ENCODE data around the gene FANCI. TPM values are rescaled to one million over a fixed set of nuclear protein-coding genes. Genes with fewer than 3 reads are reported as not detected.
"Not testable (repeated sequence)": the region's sequence is repeated elsewhere in the genome, so short reads cannot be mapped to it uniquely, and the experiment has no call there.

FANCI gene
- total RNA-seq, 6 experiments from 2014 or later = 0.98 to 7.2 (median 2.8) TPM

- no peaks in the 10 kb centered on the region for H3K36me3 ChIP-seq
- peaks cover 0 to 6% (median 0%) of the 10 kb centered on the region in 4 donors for H3K4me1 ChIP-seq
- 75% methylated on average over 2 of the region's 2 CpGs for WGBS (ENCODE audit: insufficient coverage, low coverage, low lambda C conversion rate, missing lambda C conversion rate)
- no peaks in the 10 kb centered on the region for H3K27me3 ChIP-seq
- DNase-seq (no peak), ATAC-seq (no peak)
- TF ChIP-seq POLR2A (IDR thresholded peaks at IDR 0.05) = no peak
- TF ChIP-seq, protein P1, sequence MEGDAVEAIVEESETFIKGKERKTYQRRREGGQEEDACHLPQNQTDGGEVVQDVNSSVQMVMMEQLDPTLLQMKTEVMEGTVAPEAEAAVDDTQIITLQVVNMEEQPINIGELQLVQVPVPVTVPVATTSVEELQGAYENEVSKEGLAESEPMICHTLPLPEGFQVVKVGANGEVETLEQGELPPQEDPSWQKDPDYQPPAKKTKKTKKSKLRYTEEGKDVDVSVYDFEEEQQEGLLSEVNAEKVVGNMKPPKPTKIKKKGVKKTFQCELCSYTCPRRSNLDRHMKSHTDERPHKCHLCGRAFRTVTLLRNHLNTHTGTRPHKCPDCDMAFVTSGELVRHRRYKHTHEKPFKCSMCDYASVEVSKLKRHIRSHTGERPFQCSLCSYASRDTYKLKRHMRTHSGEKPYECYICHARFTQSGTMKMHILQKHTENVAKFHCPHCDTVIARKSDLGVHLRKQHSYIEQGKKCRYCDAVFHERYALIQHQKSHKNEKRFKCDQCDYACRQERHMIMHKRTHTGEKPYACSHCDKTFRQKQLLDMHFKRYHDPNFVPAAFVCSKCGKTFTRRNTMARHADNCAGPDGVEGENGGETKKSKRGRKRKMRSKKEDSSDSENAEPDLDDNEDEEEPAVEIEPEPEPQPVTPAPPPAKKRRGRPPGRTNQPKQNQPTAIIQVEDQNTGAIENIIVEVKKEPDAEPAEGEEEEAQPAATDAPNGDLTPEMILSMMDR (IDR thresholded peaks at IDR 0.05) = no peak
- no peak overlapping the region for H3K27ac ChIP-seq
- intact Hi-C loops (cut with DNase I) = no loop called here
- H3K4me3 ChIP-seq = no peak overlapping the region
- no peaks in the 10 kb centered on the region for H3K9me3 ChIP-seq
These were observed 3.7 kb downstream of the FANCI start for GRCh38 chr15:89247446-89247845.

- TF ChIP-seq, protein P1 (IDR thresholded peaks at IDR 0.05) = no peak
- no peak for TF ChIP-seq POLR2A (IDR thresholded peaks at IDR 0.05)
- no peaks in the 10 kb centered on the region for H3K9me3 ChIP-seq
- H3K36me3 ChIP-seq = no peaks in the 10 kb centered on the region
- DNase-seq = no peak
- intact Hi-C loops (cut with DNase I) = no loop called here
- peaks cover 0 to 6% (median 0%) of the 10 kb centered on the region in 4 donors for H3K4me1 ChIP-seq
- ATAC-seq = no peak
- 95% methylated on average over 2 of the region's 2 CpGs for whole genome bisulfite sequencing (ENCODE audit: insufficient coverage, low coverage, low lambda C conversion rate, missing lambda C conversion rate)
- H3K27me3 ChIP-seq = no peaks in the 10 kb centered on the region
- H3K27ac ChIP-seq = no peak overlapping the region
- no peak overlapping the region for H3K4me3 ChIP-seq
These were observed 4.8 kb downstream of the FANCI start for GRCh38 chr15:89248584-89248983.

GRCh38 chr15:89250142-89250541 lies 6.4 kb downstream of the FANCI start:
- H3K27me3 ChIP-seq; H3K4me3 ChIP-seq; H3K9me3 ChIP-seq; intact Hi-C loops (cut with DNase I); H3K4me1 ChIP-seq; ATAC-seq; DNase-seq; H3K36me3 ChIP-seq; H3K27ac ChIP-seq: not testable (repeated sequence)
- WGBS (ENCODE audit: insufficient coverage, low coverage, low lambda C conversion rate, missing lambda C conversion rate) = 94% methylated on average over 5 of the region's 5 CpGs

- WGBS (ENCODE audit: insufficient coverage, low coverage, low lambda C conversion rate, missing lambda C conversion rate) = 83% methylated on average over 3 of the region's 4 CpGs
- H3K4me3 ChIP-seq; H3K4me1 ChIP-seq; ATAC-seq; DNase-seq; H3K27ac ChIP-seq; H3K9me3 ChIP-seq; intact Hi-C loops (cut with DNase I); H3K27me3 ChIP-seq; H3K36me3 ChIP-seq: not testable (repeated sequence)
These were observed 33.5 kb downstream of the FANCI start for GRCh38 chr15:89277281-89277680.

DNA sequence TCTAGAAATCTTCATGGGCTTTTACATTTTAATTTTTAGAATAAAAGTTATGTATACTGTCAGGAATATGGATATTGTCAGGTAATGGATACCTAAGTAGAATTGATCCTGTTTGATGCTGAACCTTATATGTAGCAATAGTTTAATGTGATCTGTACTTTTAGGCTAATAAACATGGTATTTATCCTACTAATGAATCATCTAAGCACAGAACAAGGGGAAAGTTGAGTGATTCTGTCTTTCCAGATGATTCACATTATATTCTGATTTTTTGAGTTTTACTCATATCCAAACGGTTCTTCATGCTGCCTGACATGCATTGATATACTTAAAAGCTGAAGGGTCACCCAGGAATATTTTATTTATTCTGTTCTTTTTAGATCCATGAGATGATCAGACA lies 34.5 kb downstream of the FANCI start:
- ATAC-seq = no peak
- Histone ChIP-seq H3K4me1 (no peaks in the 10 kb centered on the region), H3K4me3 (no peak overlapping the region), H3K36me3 (no peaks in the 10 kb centered on the region), H3K27me3 (no peaks in the 10 kb centered on the region), H3K9me3 (no peaks in the 10 kb centered on the region), H3K27ac (no peak overlapping the region)
- TF ChIP-seq POLR2A (IDR thresholded peaks at IDR 0.05) = no peak
- TF ChIP-seq, protein P1 (IDR thresholded peaks at IDR 0.05) = no peak
- WGBS (ENCODE audit: insufficient coverage, low coverage, low lambda C conversion rate, missing lambda C conversion rate) = 81% methylated on average over 1 of the region's 1 CpG
- intact Hi-C loops (cut with DNase I) = no loop called here
- DNase-seq = no peak

- intact Hi-C loops (cut with DNase I) = no loop called here
- ATAC-seq (no peak), DNase-seq (no peak)
- Histone ChIP-seq H3K9me3 (no peaks in the 10 kb centered on the region), H3K4me1 (no peaks in the 10 kb centered on the region), H3K4me3 (no peak overlapping the region), H3K36me3 (no peaks in the 10 kb centered on the region), H3K27ac (no peak overlapping the region), H3K27me3 (no peaks in the 10 kb centered on the region)
- 90% methylated on average over 4 of the region's 4 CpGs for WGBS (ENCODE audit: insufficient coverage, low coverage, low lambda C conversion rate, missing lambda C conversion rate)
- TF ChIP-seq, protein P1 (IDR thresholded peaks at IDR 0.05) = no peak
- TF ChIP-seq POLR2A (IDR thresholded peaks at IDR 0.05) = no peak
These were observed 38.9 kb downstream of the FANCI start for GRCh38 chr15:89282631-89283030.
